ENCODE results near the gene EIF4G3.
"Not testable (repeated sequence)": the region's sequence is repeated elsewhere in the genome, so short reads cannot be mapped to it uniquely, and the experiment has no call there.

EIF4G3 gene

GRCh38 chr1:21192871-21193270, 16.2 kb upstream of the EIF4G3 start:
- Histone ChIP-seq H3K4me1 (ENCODE audit: insufficient read depth, poor library complexity, severe bottlenecking) (no peaks in the 10 kb centered on the region), H3K27me3 (ENCODE audit: insufficient read depth, poor library complexity, severe bottlenecking) (no peaks in the 10 kb centered on the region), H3K9me3 (ENCODE audit: severe bottlenecking) (no peaks in the 10 kb centered on the region), H3K27ac (ENCODE audit: poor library complexity, severe bottlenecking) (no peak overlapping the region), H3K4me3 (ENCODE audit: severe bottlenecking) (no peak overlapping the region), H3K36me3 (ENCODE audit: low read depth) (no peaks in the 10 kb centered on the region)
- ATAC-seq (ENCODE audit: low read depth) (no peak), DNase-seq (ENCODE audit: low spot score) (no peak)
- no peak for TF ChIP-seq CTCF (IDR thresholded peaks at IDR 0.05; ENCODE audit: poor library complexity, severe bottlenecking)

DNA sequence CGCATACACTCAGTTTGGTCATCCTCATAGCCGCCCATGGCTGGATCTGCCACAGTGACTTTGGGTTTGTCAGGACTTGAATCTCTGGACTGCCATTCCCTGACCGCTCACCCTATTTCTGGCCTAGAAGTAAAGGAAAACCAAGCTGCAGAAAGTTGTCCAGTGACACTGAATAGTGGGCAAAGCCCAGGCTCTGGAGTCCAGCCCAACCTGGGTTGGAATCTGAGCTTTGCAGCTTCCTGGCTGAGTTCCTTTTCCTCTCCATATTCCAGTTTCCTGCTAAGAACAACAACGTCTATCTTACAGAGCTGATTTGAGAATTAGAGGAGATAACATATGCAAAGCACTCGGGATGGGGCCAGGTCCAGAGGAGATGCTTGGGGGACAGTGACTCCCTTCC, 15.6 kb upstream of the EIF4G3 start:
- DNase-seq (ENCODE audit: low spot score) (no peak), ATAC-seq (ENCODE audit: low read depth) (no peak)
- Histone ChIP-seq H3K27me3 (ENCODE audit: insufficient read depth, poor library complexity, severe bottlenecking) (no peaks in the 10 kb centered on the region), H3K9me3 (ENCODE audit: severe bottlenecking) (no peaks in the 10 kb centered on the region), H3K4me3 (ENCODE audit: severe bottlenecking) (no peak overlapping the region), H3K27ac (ENCODE audit: poor library complexity, severe bottlenecking) (no peak overlapping the region), H3K4me1 (ENCODE audit: insufficient read depth, poor library complexity, severe bottlenecking) (no peaks in the 10 kb centered on the region), H3K36me3 (ENCODE audit: low read depth) (no peaks in the 10 kb centered on the region)
- TF ChIP-seq CTCF (IDR thresholded peaks at IDR 0.05; ENCODE audit: poor library complexity, severe bottlenecking) = no peak

- not testable (repeated sequence) for H3K4me1 ChIP-seq (ENCODE audit: insufficient read depth, poor library complexity, severe bottlenecking); H3K27ac ChIP-seq (ENCODE audit: poor library complexity, severe bottlenecking); H3K27me3 ChIP-seq (ENCODE audit: insufficient read depth, poor library complexity, severe bottlenecking)
Observed at GRCh38 chr1:21190771-21191170, 14.1 kb upstream of the EIF4G3 start.

GRCh38 chr1:21189906-21190500, 13.3 kb upstream of the EIF4G3 start:
- no peaks in the 10 kb centered on the region for H3K4me1 ChIP-seq (ENCODE audit: insufficient read depth, poor library complexity, severe bottlenecking)
- no peaks in the 10 kb centered on the region for H3K27me3 ChIP-seq (ENCODE audit: insufficient read depth, poor library complexity, severe bottlenecking)
- no peaks in the 10 kb centered on the region for H3K9me3 ChIP-seq (ENCODE audit: severe bottlenecking)
- TF ChIP-seq CTCF (IDR thresholded peaks at IDR 0.05; ENCODE audit: poor library complexity, severe bottlenecking) = no peak
- DNase-seq (ENCODE audit: low spot score) = no peak
- no peak overlapping the region for H3K27ac ChIP-seq (ENCODE audit: poor library complexity, severe bottlenecking)
- no peak overlapping the region for H3K4me3 ChIP-seq (ENCODE audit: severe bottlenecking)
- ATAC-seq (ENCODE audit: low read depth) = no peak
- no peaks in the 10 kb centered on the region for H3K36me3 ChIP-seq (ENCODE audit: low read depth)

More at GRCh38 chr1:21190771-21191170, 14.1 kb upstream of the EIF4G3 start:
- not testable (repeated sequence) for H3K36me3 ChIP-seq (ENCODE audit: low read depth); H3K9me3 ChIP-seq (ENCODE audit: severe bottlenecking); DNase-seq (ENCODE audit: low spot score); ATAC-seq (ENCODE audit: low read depth); H3K4me3 ChIP-seq (ENCODE audit: severe bottlenecking)

GRCh38 chr1:21189421-21189820, 12.7 kb upstream of the EIF4G3 start:
- DNase-seq (ENCODE audit: low spot score) (no peak), ATAC-seq (ENCODE audit: low read depth) (no peak)
- no peaks in the 10 kb centered on the region for H3K27me3 ChIP-seq (ENCODE audit: insufficient read depth, poor library complexity, severe bottlenecking)
- H3K27ac ChIP-seq (ENCODE audit: poor library complexity, severe bottlenecking) = no peak overlapping the region
- H3K4me3 ChIP-seq (ENCODE audit: severe bottlenecking) = no peak overlapping the region
- no peaks in the 10 kb centered on the region for H3K9me3 ChIP-seq (ENCODE audit: severe bottlenecking)
- no peaks in the 10 kb centered on the region for H3K4me1 ChIP-seq (ENCODE audit: insufficient read depth, poor library complexity, severe bottlenecking)
- no peaks in the 10 kb centered on the region for H3K36me3 ChIP-seq (ENCODE audit: low read depth)
- no peak for TF ChIP-seq CTCF (IDR thresholded peaks at IDR 0.05; ENCODE audit: poor library complexity, severe bottlenecking)

Measured in RWPE2 (cell line).